K562 (cell line): ENCODE data around the gene NADK. TPM values are rescaled to one million over a fixed set of nuclear protein-coding genes. Genes with fewer than 3 reads are reported as not detected.

Experiments
- ARNT ChIP-seq, 2 experiments: fragments of 450-650 bp; IDR thresholded peaks; 2 replicates each; pipeline ENCODE4 v1.6.1; 2016; ENCODE audit warnings: mild to moderate bottlenecking in 1 of 2
- CEBPZ ChIP-seq: fragments of 150-350 bp; IDR thresholded peaks from 2 replicates; pipeline ENCODE4 v1.6.1; 2014; ENCODE audit warnings: low read depth, mild to moderate bottlenecking, low read length, borderline replicate concordance
- FOXK1 ChIP-seq: sonication (generic); formaldehyde crosslinking; IDR thresholded peaks from 2 replicates; pipeline ENCODE4 v1.8.0; 2022; ENCODE audit warnings: missing genetic modification reagents, mild to moderate bottlenecking, borderline replicate concordance
- GABPA ChIP-seq: fragments of 200-800 bp; sonication (Bioruptor generic); conservative IDR thresholded peaks from 2 replicates; pipeline ENCODE4 v1.6.1; 2016; ENCODE audit warnings: low read depth, missing genetic modification characterization, missing compliant biosample characterization
- GTF2A2 ChIP-seq: IDR thresholded peaks from 2 replicates; pipeline ENCODE4 v1.6.1; 2016; ENCODE audit warnings: mild to moderate bottlenecking, missing genetic modification characterization, missing compliant biosample characterization
- HDAC6 ChIP-seq: IDR thresholded peaks from 2 replicates; pipeline ENCODE4 v1.6.1; 2012; ENCODE audit warnings: low read depth, mild to moderate bottlenecking, control low read depth, inconsistent platforms, low read length, moderate library complexity
- HMG20A ChIP-seq: fragments of 450-650 bp; formaldehyde crosslinking; conservative IDR thresholded peaks from 2 replicates; pipeline ENCODE4 v1.4.0; 2020; ENCODE audit warnings: mild to moderate bottlenecking, mixed read lengths
- ID3 ChIP-seq, 2 experiments: fragments of 250-450 bp in 1 of 2; fragments of 450-650 bp in 1 of 2; sonication (Bioruptor Pico) in 1 of 2; IDR thresholded peaks; 2 replicates each; pipeline versions ENCODE4 v1.6.1 to v1.8.0; 2016 to 2021; ENCODE audit warnings: mild to moderate bottlenecking in 2 of 2, moderate library complexity in 2 of 2, missing compliant biosample characterization in 1 of 2, missing genetic modification characterization in 1 of 2
- MAX ChIP-seq: sonication (generic); formaldehyde crosslinking; IDR thresholded peaks from 2 replicates; pipeline ENCODE4 v1.9.0; 2022; ENCODE audit warnings: mild to moderate bottlenecking, missing genetic modification reagents
- MCM3 ChIP-seq: fragments of 450-650 bp; IDR thresholded peaks from 2 replicates; pipeline ENCODE4 v1.6.1; 2016
- MIER1 ChIP-seq: fragments of 450-650 bp; IDR thresholded peaks from 2 replicates; pipeline ENCODE4 v1.6.1; 2016; ENCODE audit warnings: antibody characterized with exemption, mild to moderate bottlenecking, low read depth
- MYC ChIP-seq, 2 experiments: fragments of 250-450 bp in 1 of 2; sonication (Bioruptor Pico) in 1 of 2; IDR thresholded peaks; 2 replicates each; pipeline versions ENCODE4 v1.5.1 to v1.6.1; 2012 to 2021; ENCODE audit warnings: low read depth in 2 of 2, borderline replicate concordance in 1 of 2, improper control_type of control experiment in 1 of 2, low read length in 1 of 2, mild to moderate bottlenecking in 1 of 2, moderate library complexity in 1 of 2
- NCOA1 ChIP-seq: fragments of 450-650 bp; IDR thresholded peaks from 2 replicates; pipeline ENCODE4 v1.6.1; 2016; ENCODE audit warnings: low read depth
- PRDM10 ChIP-seq: fragments of 450-650 bp; IDR thresholded peaks from 2 replicates; pipeline ENCODE4 v1.6.1; 2018; ENCODE audit not compliant: partially characterized antibody
- RAD51 ChIP-seq: fragments of 450-650 bp; IDR thresholded peaks from 2 replicates; pipeline ENCODE4 v1.7.1; 2016; ENCODE audit warnings: low read depth, mild to moderate bottlenecking, borderline replicate concordance
- SETDB1 ChIP-seq: IDR thresholded peaks from one replicate; pipeline ENCODE4 v1.6.1; 2012; ENCODE audit warnings: low read length, control low read depth, inconsistent platforms
- STAT5B ChIP-seq: fragments of 250-450 bp; sonication (Bioruptor Pico); IDR thresholded peaks from 2 replicates; pipeline ENCODE4 v1.8.0; 2021; ENCODE audit warnings: mild to moderate bottlenecking, inconsistent platforms
- TBP ChIP-seq: optimal IDR thresholded peaks from 2 replicates; pipeline ENCODE3; 2011; ENCODE audit warnings: low read depth, low read length, improper control_type of control experiment
- U2AF1 ChIP-seq: fragments of 200-400 bp; formaldehyde crosslinking; optimal IDR thresholded peaks from 2 replicates; pipeline ENCODE3; 2017; ENCODE audit warnings: mild to moderate bottlenecking, low read depth, low read length, moderate library complexity
- ZC3H11A ChIP-seq: IDR thresholded peaks from 2 replicates; pipeline ENCODE4 v1.6.1; 2012; ENCODE audit warnings: low read depth, low read length, improper control_type of control experiment
- polyA plus RNA-seq, 8 experiments: library from polyadenylated mRNA; depleted of rRNA in 4 of 8; stranded (reverse) in 5 of 8; unstranded in 3 of 8; fragments of >200 nt; fragmentation: Nextera tagmentation in 2 of 8; fragmentation: Illumina TruSeq in 1 of 8; extraction: Ambion mirVana in 2 of 8; extraction: Trizol in 1 of 8; gene quantifications; 2 replicates each; pipeline versions ENCODE4 v1.2.1 to v1.2.3, GENCODE V29; 2011 to 2014; ENCODE audit warnings: inconsistent platforms in 1 of 8, missing spikeins in 1 of 8
- total RNA-seq, 7 experiments: library from RNA; depleted of rRNA in 6 of 7; stranded (reverse); fragments of >200 nt in 6 of 7; fragmentation: Illumina TruSeq in 2 of 7; extraction: Trizol in 2 of 7; gene quantifications; 2 replicates each; pipeline versions ENCODE4 v1.2.1 to v1.2.3, GENCODE V29; 2011 to 2021; ENCODE audit warnings: low replicate concordance in 1 of 7

The NADK gene
- total and polyA plus RNA-seq, 9 of the 15 experiments (the other 6 are each of a cell fraction or from before 2014, with no cell fraction given) = 1.5 to 135 (median 75.1) TPM

- peak; percentile 86 for TF ChIP-seq MYC (IDR thresholded peaks at IDR 0.05; ENCODE audit: low read depth, low read length)
- TF ChIP-seq MYC (CRISPR knock-in tag; IDR thresholded peaks at IDR 0.05; ENCODE audit: borderline replicate concordance, low read depth) = peak; percentile 71; the same call in 1 of the 2 replicates
- no peak for TF ChIP-seq GTF2A2
- no peak for TF ChIP-seq HDAC6
- TF ChIP-seq GABPA (tag) = peak; percentile 45
- no peak for TF ChIP-seq MIER1
- no peak for TF ChIP-seq HMG20A (CRISPR knock-in tag)
- TF ChIP-seq RAD51 = peak; percentile 25; the same call in 1 of the 2 replicates
- TF ChIP-seq U2AF1 = no peak
- no peak for TF ChIP-seq ID3 (CRISPR knock-in tag; IDR thresholded peaks at IDR 0.05)
- TF ChIP-seq ID3 (tag; IDR thresholded peaks at IDR 0.05) = no peak; the same call in 1 of the 2 replicates
- TF ChIP-seq NCOA1 = no peak
- TF ChIP-seq FOXK1 (CRISPR knock-in tag) = no peak
- no peak for TF ChIP-seq TBP
- no peak for TF ChIP-seq ARNT (IDR thresholded peaks at IDR 0.05)
- TF ChIP-seq SETDB1 = no peak
- no peak for TF ChIP-seq CEBPZ
- no peak for TF ChIP-seq PRDM10
- TF ChIP-seq MAX (CRISPR knock-in tag) = peak; percentile 84
- TF ChIP-seq STAT5B (CRISPR knock-in tag) = no peak
- TF ChIP-seq MCM3 = no peak
- no peak for TF ChIP-seq ZC3H11A
These were observed 4.3 kb upstream of the NADK start (continued) for GRCh38 chr1:1782399-1783221.
